ENCODE data around the gene HNF1A. TPM values are rescaled to one million over a fixed set of nuclear protein-coding genes. Genes with fewer than 3 reads are reported as not detected.

Gene HNF1A
- total and polyA plus RNA-seq, 4 experiments from 2014 or later, result not detected

DNA sequence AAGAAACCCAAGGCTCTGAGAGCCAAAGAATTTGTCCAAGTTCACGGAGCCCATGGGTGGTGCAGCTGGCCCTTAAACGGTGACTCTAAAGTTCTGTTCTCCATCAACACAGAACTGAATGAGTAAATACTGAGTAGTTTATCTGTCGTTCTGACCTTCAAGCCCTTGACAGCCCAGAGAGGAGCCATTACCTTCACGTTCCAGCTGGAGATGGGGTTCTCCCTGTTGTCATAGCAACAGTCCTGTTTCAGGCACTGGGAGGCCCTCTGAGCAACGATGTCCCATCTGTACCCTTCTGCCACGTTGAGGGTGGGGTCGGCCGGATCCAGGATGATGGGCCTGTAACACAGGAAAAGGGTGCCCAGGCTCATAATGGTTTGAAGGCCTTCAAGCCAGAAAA is 45.5 kb downstream of the HNF1A start:
- peaks cover 0 to 1% (median 0%) of the 10 kb centered on the region in 4 donors for H3K4me1 Mint-ChIP-seq
- H3K27ac Mint-ChIP-seq, result no peak overlapping the region
- H3K4me3 Mint-ChIP-seq, result no peak overlapping the region
- Histone ChIP-seq H3K9me3 (ENCODE audit: control insufficient read depth in 1 of 2, low read length in 2 of 2) (no peaks in the 10 kb centered on the region), H3K36me3 (ENCODE audit: insufficient read depth, low read length) (peaks cover 36% of the 10 kb centered on the region), H3K27ac (ENCODE audit: low read depth, low read length) (no peak overlapping the region), H3K27me3 (ENCODE audit: insufficient read depth, low read length) (no peaks in the 10 kb centered on the region), H3K4me3 (ENCODE audit: low read length in 2 of 2) (no peak overlapping the region), H3K4me1 (ENCODE audit: insufficient read depth, low read length) (no peaks in the 10 kb centered on the region)
- intact Hi-C loops (cut with micrococcal nuclease), result no loop called here
- peaks cover 34 to 51% of the 10 kb centered on the region in 2 donors for H3K36me3 Mint-ChIP-seq
- POLR2A ChIA-PET (ENCODE audit: partially characterized antibody), result no interaction called here
- no peaks in the 10 kb centered on the region for H3K27me3 Mint-ChIP-seq
- CTCF ChIA-PET (ENCODE audit: partially characterized antibody), result no interaction called here
- DNase-seq, result no peak
- no peaks in the 10 kb centered on the region for H3K9me3 Mint-ChIP-seq

DNA sequence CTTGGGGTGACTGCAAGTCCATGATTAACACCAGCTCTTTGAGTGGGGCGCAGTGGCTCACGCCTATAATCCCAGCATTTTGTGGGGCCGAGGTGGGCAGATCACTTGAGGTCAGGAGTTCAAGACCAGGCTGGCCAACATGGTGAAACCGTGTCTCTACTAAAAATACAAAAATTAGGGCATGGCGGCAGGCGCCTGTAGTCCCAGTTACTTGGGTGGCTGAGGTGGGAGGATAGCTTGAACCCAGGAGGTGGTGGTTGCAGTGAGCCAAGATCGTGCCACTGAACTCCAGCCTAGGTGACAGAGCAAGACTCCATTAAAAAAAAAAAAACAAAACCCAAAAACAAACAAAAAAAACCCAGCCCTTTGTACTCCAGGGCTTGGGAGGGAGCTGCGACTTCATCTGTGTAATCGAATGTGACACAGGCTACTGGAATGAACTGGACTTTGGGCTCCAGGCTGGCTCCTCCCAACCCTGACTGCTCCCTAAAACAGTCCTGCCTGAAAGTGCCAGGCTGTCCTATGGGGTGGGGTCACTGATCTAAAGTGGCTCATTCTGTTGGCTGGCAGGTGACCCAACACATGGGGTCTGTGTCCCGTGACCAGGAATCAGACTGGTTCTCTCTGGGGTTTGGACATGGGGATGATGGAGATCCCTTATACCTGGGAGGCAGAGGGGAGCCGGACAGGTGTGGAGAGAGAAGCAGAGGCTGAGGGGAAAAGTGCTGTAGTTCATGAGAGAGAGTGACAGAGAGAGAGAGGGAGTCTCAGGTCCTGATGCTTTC is 47.3 kb downstream of the HNF1A start:
- ChIA-PET CTCF (ENCODE audit: partially characterized antibody) (no interaction called here), POLR2A (ENCODE audit: partially characterized antibody) (no interaction called here)
- Mint-ChIP-seq H3K27me3 (no peaks in the 10 kb centered on the region), H3K9me3 (no peaks in the 10 kb centered on the region), H3K36me3 (peaks cover 31 to 46% of the 10 kb centered on the region in 2 donors), H3K27ac (peak overlapping the region in 2 of 7 donors; percentile 11 to 94), H3K4me1 (peaks cover 0 to 1% (median 0%) of the 10 kb centered on the region in 4 donors), H3K4me3 (no peak overlapping the region)
- no peak for DNase-seq
- no peaks in the 10 kb centered on the region for H3K27me3 ChIP-seq (ENCODE audit: insufficient read depth, low read length)
- H3K9me3 ChIP-seq (ENCODE audit: control insufficient read depth in 1 of 2, low read length in 2 of 2), result no peaks in the 10 kb centered on the region
- no peak overlapping the region for H3K4me3 ChIP-seq (ENCODE audit: low read length in 2 of 2)
- no peak overlapping the region for H3K27ac ChIP-seq (ENCODE audit: low read depth, low read length)
- H3K36me3 ChIP-seq (ENCODE audit: insufficient read depth, low read length), result peaks cover 30% of the 10 kb centered on the region
- H3K4me1 ChIP-seq (ENCODE audit: insufficient read depth, low read length), result no peaks in the 10 kb centered on the region
- intact Hi-C loops (cut with micrococcal nuclease), result no loop called here

DNA sequence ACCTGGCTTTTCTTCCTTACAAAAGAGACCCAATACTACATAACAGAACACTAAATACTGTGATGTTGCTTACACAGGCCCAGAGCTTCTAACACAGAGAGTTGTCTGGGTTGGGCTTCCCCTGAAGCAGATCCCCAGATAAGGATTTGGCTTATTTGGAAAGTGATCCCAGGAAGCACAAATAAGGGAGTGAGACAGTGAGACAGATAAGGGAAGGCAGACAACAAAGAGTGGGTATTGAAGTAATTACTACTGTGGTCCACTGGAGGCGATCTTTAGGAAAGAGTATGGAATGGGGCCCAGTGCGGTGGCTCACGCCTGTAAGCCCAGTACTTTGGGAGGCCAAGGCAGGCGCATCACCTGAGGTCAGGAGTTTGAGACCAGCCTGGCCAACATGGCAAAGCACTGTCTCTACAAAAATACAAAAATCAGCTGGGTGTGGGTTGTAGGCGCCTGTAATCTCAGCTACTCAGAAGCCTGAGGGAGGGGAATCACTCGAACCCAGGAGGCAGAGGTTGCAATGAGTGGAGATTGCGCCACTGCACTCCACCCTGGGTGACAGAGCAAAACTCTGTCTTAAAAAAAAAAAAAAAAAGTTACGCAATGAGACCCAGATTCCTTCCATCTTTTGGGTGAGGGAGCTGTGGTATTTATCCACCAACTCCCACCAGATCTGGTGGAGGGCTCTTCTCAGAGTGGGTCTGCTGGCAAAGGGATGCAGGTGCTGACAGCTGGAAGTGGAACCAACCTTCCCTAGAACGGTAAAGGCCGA is 48.1 kb downstream of the HNF1A start:
- Mint-ChIP-seq H3K9me3 (no peaks in the 10 kb centered on the region), H3K4me3 (no peak overlapping the region), H3K36me3 (peaks cover 34 to 49% of the 10 kb centered on the region in 2 donors), H3K27ac (peak overlapping the region in 3 of 7 donors; percentile 11 to 94 (median 47)), H3K27me3 (no peaks in the 10 kb centered on the region), H3K4me1 (peaks cover 0 to 1% (median 0%) of the 10 kb centered on the region in 4 donors)
- Histone ChIP-seq H3K4me1 (ENCODE audit: insufficient read depth, low read length) (no peaks in the 10 kb centered on the region), H3K9me3 (ENCODE audit: control insufficient read depth in 1 of 2, low read length in 2 of 2) (no peaks in the 10 kb centered on the region), H3K36me3 (ENCODE audit: insufficient read depth, low read length) (peaks cover 26% of the 10 kb centered on the region), H3K27ac (ENCODE audit: low read depth, low read length) (no peak overlapping the region), H3K27me3 (ENCODE audit: insufficient read depth, low read length) (no peaks in the 10 kb centered on the region), H3K4me3 (ENCODE audit: low read length in 2 of 2) (no peak overlapping the region)
- POLR2A ChIA-PET (ENCODE audit: partially characterized antibody), result interaction anchor here (0.7 to 1.5 kb wide), 2 partner anchors 13 to 70 kb away, joined by 3 to 5 read pairs; partner anchors contain the start of gene OASL
- DNase-seq, result no peak
- intact Hi-C loops (cut with micrococcal nuclease), result no loop called here
- CTCF ChIA-PET (ENCODE audit: partially characterized antibody), result interaction anchor here (0.7 to 1.0 kb wide), 2 partner anchors 10 to 34 kb away, joined by 3 to 4 read pairs; no protein-coding TSS in a partner anchor

DNA sequence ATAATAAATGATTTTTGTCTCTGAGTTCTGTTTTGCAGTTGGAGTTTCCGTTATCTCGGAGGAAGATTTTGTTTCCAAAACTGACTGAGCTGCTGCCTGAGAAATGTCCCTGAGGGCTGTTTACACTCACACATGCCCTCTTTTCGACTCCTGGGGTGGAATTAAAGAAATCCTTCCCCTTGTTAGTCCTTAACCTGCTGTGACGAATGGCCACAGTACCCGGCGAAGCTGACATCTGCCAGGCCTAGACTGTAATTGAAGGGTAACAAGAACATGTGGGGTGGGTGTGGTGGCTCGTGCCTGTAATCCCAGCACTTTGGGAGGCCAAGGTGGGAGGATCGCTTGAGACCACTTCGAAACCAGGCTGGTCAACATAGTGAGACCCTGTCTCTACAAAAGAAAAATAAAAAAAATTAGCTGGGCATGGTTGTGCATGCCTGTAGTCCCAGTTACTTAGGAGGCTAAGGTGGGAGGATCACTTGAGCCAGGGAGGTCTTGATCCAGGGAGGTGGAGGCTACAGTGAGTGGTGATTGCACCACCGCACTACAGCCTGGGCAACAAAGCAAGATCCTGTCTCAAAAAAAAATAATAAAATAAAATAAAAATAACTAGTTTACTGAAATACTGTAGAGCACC is 52.4 kb downstream of the HNF1A start:
- H3K4me3 ChIP-seq (ENCODE audit: low read length in 2 of 2), result no peak overlapping the region
- CTCF ChIA-PET (ENCODE audit: partially characterized antibody), result interaction anchor here (2.3 kb wide), 1 partner anchor 29 kb away, joined by 13 read pairs; no protein-coding TSS in a partner anchor
- no peaks in the 10 kb centered on the region for H3K27me3 ChIP-seq (ENCODE audit: insufficient read depth, low read length)
- Mint-ChIP-seq H3K4me3 (no peak overlapping the region), H3K9me3 (no peaks in the 10 kb centered on the region), H3K27ac (peak overlapping the region in 2 of 7 donors; percentile 29 to 81), H3K27me3 (no peaks in the 10 kb centered on the region), H3K4me1 (peaks cover 21 to 35% (median 28%) of the 10 kb centered on the region in 4 donors), H3K36me3 (peaks cover 26 to 43% of the 10 kb centered on the region in 2 donors)
- no peak for DNase-seq
- no peaks in the 10 kb centered on the region for H3K9me3 ChIP-seq (ENCODE audit: control insufficient read depth in 1 of 2, low read length in 2 of 2)
- POLR2A ChIA-PET (ENCODE audit: partially characterized antibody), result no interaction called here
- H3K4me1 ChIP-seq (ENCODE audit: insufficient read depth, low read length), result peaks cover 33% of the 10 kb centered on the region
- H3K27ac ChIP-seq (ENCODE audit: low read depth, low read length), result no peak overlapping the region
- intact Hi-C loops (cut with micrococcal nuclease), result no loop called here
- H3K36me3 ChIP-seq (ENCODE audit: insufficient read depth, low read length), result peaks cover 21% of the 10 kb centered on the region

DNA sequence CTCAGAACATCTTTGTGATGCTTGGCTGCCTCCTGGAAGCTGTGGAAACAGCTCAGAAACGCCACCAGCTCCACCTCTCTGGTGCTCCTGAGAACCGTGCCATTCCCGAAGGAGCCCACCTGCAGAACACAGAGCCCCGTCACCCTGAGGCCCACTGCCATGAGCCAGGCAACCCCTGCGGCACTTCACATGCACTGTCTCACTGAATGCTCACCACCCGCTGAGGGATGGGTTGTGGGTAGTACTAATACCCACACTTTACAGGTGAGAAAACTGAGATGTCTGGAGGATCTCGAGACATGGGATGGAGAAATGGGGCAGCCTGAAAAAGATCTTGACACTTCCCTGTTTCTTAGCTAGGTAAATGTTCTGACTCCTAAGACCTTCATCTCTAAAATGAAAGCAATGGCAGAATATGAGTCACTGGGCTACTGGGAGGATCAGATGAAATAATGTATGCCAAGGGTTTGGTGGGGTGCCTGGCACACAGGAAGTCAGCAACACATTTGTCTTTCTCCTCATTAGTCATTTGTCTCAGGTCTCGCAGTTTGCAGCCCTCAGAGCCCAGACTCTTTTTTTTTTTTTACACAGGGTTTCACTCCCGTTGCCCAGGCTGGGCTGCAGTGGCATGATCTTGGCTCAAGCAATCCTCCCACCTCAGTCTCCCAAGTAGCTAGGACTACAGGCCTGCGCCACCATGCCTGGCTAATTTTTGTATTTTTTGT is 55.4 kb downstream of the HNF1A start:
- H3K4me3 Mint-ChIP-seq, result peak overlapping the region; percentile 1 to 99 (median 72)
- Histone ChIP-seq H3K4me1 (ENCODE audit: insufficient read depth, low read length) (peaks cover 62% of the 10 kb centered on the region), H3K36me3 (ENCODE audit: insufficient read depth, low read length) (peaks cover 3% of the 10 kb centered on the region), H3K4me3 (ENCODE audit: low read length in 2 of 2) (peak overlapping the region in 1 of 2 donors; percentile 6), H3K27me3 (ENCODE audit: insufficient read depth, low read length) (no peaks in the 10 kb centered on the region), H3K9me3 (ENCODE audit: control insufficient read depth in 1 of 2, low read length in 2 of 2) (no peaks in the 10 kb centered on the region), H3K27ac (ENCODE audit: low read depth, low read length) (peak overlapping the region; percentile 71)
- no peaks in the 10 kb centered on the region for H3K27me3 Mint-ChIP-seq
- peaks cover 34 to 63% (median 47%) of the 10 kb centered on the region in 4 donors for H3K4me1 Mint-ChIP-seq
- ChIA-PET CTCF (ENCODE audit: partially characterized antibody) (interaction anchor here (0.7 to 8.2 kb wide), 3 partner anchors 23 to 182 kb away, joined by 3 to 65 read pairs (median 3); no protein-coding TSS in a partner anchor), POLR2A (ENCODE audit: partially characterized antibody) (interaction anchor here (0.6 to 4.2 kb wide), 9 partner anchors 12 to 1233 kb away, joined by 3 to 18 read pairs (median 5); partner anchors contain the start of genes C12orf43 and RPLP0)
- H3K36me3 Mint-ChIP-seq, result peaks cover 18 to 26% of the 10 kb centered on the region in 2 donors
- no peaks in the 10 kb centered on the region for H3K9me3 Mint-ChIP-seq
- peak; percentile 61 to 88 (median 74) for DNase-seq
- H3K27ac Mint-ChIP-seq, result peak overlapping the region; percentile 85 to 96 (median 94)
- intact Hi-C loops (cut with micrococcal nuclease), result loop anchor here (1.0 kb wide), 2 partner anchors 17 to 27 kb away; partner anchors contain the start of gene C12orf43

DNA sequence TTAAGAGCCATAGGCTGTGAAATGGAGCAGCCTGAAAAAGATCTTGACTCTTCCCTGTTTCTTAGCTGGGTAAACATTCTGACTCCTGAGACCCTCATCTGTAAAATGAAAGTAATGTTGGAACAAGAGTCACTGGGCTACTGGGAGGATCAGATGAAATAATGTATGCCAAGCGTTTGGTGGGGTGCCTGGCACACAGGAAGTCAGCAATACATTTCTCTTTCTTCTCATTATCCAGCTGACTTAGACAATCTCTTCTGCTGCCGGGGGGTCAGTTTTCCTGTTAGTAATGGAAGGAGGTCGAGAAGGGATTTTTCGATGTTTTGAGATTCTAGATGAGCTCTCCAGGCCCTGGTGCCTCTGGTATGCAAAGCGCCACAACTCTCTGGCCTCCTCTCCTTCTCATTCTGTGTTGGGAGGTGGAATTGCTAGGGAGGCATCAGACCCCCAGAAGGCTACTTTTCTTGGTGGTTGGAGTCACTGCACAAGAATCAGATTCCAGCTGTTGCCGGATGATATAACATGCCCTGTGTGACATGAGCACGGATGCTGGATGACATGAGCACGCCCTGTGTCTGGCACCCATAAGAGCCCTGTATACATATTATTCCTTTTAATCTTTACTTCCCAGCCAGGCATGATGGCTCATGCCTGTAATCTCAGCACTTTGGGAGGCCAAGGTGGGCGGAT is 56.4 kb downstream of the HNF1A start:
- Mint-ChIP-seq H3K27me3 (peaks cover 0 to 2% of the 10 kb centered on the region in 2 donors), H3K27ac (peak overlapping the region; percentile 85 to 96 (median 94)), H3K36me3 (peaks cover 18 to 31% of the 10 kb centered on the region in 2 donors), H3K9me3 (no peaks in the 10 kb centered on the region), H3K4me3 (peak overlapping the region; percentile 4 to 99 (median 70)), H3K4me1 (peaks cover 36 to 70% (median 52%) of the 10 kb centered on the region in 4 donors)
- intact Hi-C loops (cut with micrococcal nuclease), result loop anchor here (1.0 kb wide), 2 partner anchors 18 to 26 kb away; partner anchors contain the start of gene C12orf43
- ChIA-PET CTCF (ENCODE audit: partially characterized antibody) (interaction anchor here (0.8 to 8.2 kb wide), 2 partner anchors 26 to 181 kb away, joined by 3 to 65 read pairs; no protein-coding TSS in a partner anchor), POLR2A (ENCODE audit: partially characterized antibody) (interaction anchor here (0.8 to 4.2 kb wide), 9 partner anchors 12 to 833 kb away, joined by 3 to 18 read pairs (median 4); partner anchors contain the start of genes C12orf43, DYNLL1 and RPLP0)
- no peaks in the 10 kb centered on the region for H3K9me3 ChIP-seq (ENCODE audit: control insufficient read depth in 1 of 2, low read length in 2 of 2)
- H3K27me3 ChIP-seq (ENCODE audit: insufficient read depth, low read length), result no peaks in the 10 kb centered on the region
- H3K4me3 ChIP-seq (ENCODE audit: low read length in 2 of 2), result peak overlapping the region in 1 of 2 donors; percentile 21
- peak overlapping the region; percentile 71 for H3K27ac ChIP-seq (ENCODE audit: low read depth, low read length)
- no peak for DNase-seq
- H3K4me1 ChIP-seq (ENCODE audit: insufficient read depth, low read length), result peaks cover 62% of the 10 kb centered on the region
- H3K36me3 ChIP-seq (ENCODE audit: insufficient read depth, low read length), result peaks cover 3% of the 10 kb centered on the region
